ENCODE results near the gene ARHGAP24.

Gene ARHGAP24

GRCh38 chr4:85591406-85592098 is 116.6 kb downstream of the ARHGAP24 start:
- DNase-seq = no peak

GRCh38 chr4:85595098-85595775 is 120.3 kb downstream of the ARHGAP24 start:
- no peak for DNase-seq

GRCh38 chr4:85595796-85596559 is 121.0 kb downstream of the ARHGAP24 start:
- DNase-seq = no peak

GRCh38 chr4:85598936-85599335 is 124.0 kb downstream of the ARHGAP24 start:
- DNase-seq = no peak

GRCh38 chr4:85600501-85600900 is 125.6 kb downstream of the ARHGAP24 start:
- DNase-seq = no peak

GRCh38 chr4:85603437-85604336 is 128.7 kb downstream of the ARHGAP24 start:
- no peak for DNase-seq

- DNase-seq = no peak
Measured at GRCh38 chr4:85606505-85606904, 131.6 kb downstream of the ARHGAP24 start.

GRCh38 chr4:85607624-85608023 is 132.7 kb downstream of the ARHGAP24 start:
- DNase-seq = no peak

GRCh38 chr4:85610450-85610849 is 135.5 kb downstream of the ARHGAP24 start:
- no peak for DNase-seq

- no peak for DNase-seq
Measured at GRCh38 chr4:85611661-85612060, 136.7 kb downstream of the ARHGAP24 start.

- DNase-seq = no peak
Measured at GRCh38 chr4:85613901-85614300, 139.0 kb downstream of the ARHGAP24 start.

- DNase-seq = no peak
Measured at GRCh38 chr4:85615952-85616351, 141.0 kb downstream of the ARHGAP24 start.

- no peak for DNase-seq
Measured at GRCh38 chr4:85617202-85617601, 142.3 kb downstream of the ARHGAP24 start.

- DNase-seq = no peak
Measured at GRCh38 chr4:85632981-85633380, 158.0 kb downstream of the ARHGAP24 start.

GRCh38 chr4:85637778-85638177 is 162.8 kb downstream of the ARHGAP24 start:
- no peak for DNase-seq

GRCh38 chr4:85639946-85640345 is 165.0 kb downstream of the ARHGAP24 start:
- no peak for DNase-seq

- DNase-seq = no peak
Measured at GRCh38 chr4:85642356-85643100, 167.6 kb downstream of the ARHGAP24 start.

- no peak for DNase-seq
Measured at GRCh38 chr4:85644061-85644460, 169.1 kb downstream of the ARHGAP24 start.

- DNase-seq = no peak
Measured at GRCh38 chr4:85650908-85651307, 176.0 kb downstream of the ARHGAP24 start.

GRCh38 chr4:85656759-85657505 is 182.0 kb downstream of the ARHGAP24 start:
- no peak for DNase-seq

- DNase-seq = no peak
Measured at GRCh38 chr4:85658766-85659439, 184.0 kb downstream of the ARHGAP24 start.
